Occipital lobe (tissue), 2 donors: ENCODE results near the gene RNU1-4. TPM values are rescaled to one million over a fixed set of nuclear protein-coding genes. Genes with fewer than 3 reads are reported as not detected.
"Not testable (repeated sequence)": the region's sequence is repeated elsewhere in the genome, so short reads cannot be mapped to it uniquely, and the experiment has no call there.

Source experiments
- DNase-seq: peaks from one replicate; lab custom pipeline; 2025; lab: John Stamatoyannopoulos, UW
- total RNA-seq: library from RNA; depleted of rRNA; stranded (reverse); fragments of >200 nt; gene quantifications from one replicate; pipeline ENCODE4 v1.2.3, GENCODE V29; 2014

The RNU1-4 gene
- total RNA-seq, 1 donor from 2014 or later, result under 0.01 TPM

DNA sequence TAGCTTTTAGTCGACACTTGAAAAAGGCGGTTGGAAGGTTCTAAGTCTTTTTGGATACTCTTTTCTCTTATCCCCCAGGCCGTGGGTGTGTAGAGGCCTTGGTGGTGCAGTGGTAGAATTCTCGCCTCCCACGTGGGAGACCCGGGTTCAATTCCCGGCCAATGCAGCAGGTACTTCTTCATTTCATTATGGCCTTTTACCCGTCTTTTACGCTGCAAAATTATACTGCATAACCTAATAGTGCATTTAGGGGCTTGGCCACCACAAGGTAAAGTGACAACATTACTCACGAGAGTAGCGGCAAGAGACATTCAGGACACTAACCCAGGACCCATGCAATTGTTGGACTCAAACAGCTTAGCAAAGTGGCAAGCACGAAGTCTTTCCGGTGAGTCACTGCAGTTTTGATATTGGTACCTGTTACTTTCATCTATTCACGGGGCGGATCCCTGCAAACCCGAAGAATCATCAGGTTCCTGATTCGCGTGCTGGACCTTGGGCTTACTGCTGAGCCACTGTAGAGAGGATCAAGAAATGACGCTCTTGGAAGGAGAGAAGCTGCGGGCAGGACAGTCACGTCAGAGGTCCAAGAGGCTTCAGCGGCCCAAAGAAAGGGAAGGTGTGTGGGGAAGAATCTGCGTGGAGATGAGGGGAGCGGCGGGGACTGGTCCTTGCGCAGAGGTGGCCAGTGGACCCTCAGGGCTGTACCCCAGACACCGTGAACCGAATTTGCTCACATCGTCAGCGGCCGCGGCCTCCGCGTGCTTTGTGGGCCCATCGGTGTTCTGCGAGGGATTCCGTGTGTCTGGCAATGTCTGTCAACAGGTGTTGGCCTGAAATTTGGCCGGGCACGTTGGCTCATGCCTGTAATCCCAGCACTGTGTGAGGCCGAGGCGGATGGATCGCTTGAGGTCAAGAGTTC lies 12.9 kb upstream of the RNU1-4 start:
- DNase-seq, result no peak

DNA sequence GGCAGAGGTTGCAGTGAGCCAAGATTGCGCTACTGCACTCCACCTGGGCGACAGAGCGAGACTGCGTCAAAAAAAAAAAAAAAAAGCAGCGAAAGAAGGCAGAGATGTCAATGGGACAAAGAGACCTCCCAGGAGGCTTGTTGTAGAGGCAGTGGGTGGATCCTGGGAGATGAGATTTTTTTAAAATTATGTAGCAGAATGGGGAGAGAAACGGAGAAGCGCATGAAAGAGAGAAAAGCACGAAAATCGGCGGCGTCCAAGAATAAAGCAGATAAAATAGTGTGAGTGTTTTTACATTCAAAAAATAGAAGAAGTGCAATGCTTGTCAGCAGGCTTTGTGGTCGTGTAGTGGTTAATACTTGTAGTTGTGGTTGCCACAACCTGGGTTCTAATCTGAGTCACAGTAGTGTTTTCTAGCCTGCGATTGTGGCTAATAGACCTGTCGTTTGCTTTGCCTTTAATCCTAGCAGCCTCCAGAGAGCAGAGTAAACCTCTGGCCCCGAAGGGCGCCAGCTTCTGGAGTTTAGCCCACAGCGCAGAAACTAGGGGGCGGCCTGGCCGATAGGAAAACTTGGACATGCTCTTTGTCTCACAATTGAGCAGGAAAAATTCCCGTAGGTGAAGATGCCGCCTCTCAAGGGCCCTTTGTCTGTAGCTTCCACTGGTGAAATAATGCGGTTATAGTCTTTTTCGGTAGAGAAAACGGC lies 11.9 kb upstream of the RNU1-4 start:
- not testable (repeated sequence) for DNase-seq

DNA sequence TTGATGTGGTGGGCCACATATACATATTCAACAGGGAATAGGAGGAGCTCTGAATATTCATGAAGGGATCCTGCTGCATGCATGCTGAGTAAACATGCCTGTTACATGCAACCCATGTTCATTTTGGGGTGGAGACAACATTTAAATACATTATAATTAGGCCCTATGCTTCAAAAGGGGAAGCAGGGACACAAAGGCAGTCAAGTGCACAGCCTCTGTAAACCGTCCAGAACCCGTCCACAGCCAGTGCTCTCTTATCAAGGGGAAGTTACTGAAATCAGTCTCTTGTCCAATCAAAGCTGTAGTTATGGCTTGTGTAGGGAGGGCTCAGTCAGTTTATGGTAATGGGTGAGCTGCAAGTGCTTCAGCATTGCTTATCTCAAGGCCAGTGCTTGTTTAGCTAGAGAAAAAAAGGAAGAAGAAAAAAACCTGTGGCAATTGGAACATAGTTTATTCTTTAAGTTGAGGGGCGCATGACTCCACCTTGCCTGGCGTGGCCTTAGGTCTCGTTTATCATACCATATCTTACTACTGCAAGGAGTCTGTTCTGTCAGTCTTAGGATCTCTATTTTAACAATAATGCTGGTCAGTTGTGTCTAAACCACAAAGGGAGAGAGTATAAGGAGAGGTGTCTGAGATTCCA lies 7.9 kb upstream of the RNU1-4 start:
- not testable (repeated sequence) for DNase-seq

DNA sequence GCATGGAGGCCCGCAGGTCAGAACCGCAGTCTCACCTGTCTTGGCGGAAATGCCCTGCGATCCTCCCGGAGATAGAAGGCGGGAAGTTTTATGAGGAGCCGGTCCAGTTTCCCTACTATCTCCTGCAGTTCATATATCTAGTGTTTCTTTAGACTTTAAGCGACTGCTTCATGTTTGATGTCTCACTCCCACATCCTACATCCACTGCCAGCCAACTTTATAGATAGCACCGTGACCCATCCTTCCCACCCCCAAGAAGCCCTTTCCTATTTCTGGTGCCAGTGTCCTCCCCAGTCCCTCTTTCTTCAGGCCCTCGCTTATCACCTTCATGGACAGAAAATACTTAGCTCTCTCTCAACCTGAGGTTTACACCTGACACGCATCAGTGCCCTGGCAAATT lies 914 bp downstream of the RNU1-4 start:
- not testable (repeated sequence) for DNase-seq

DNA sequence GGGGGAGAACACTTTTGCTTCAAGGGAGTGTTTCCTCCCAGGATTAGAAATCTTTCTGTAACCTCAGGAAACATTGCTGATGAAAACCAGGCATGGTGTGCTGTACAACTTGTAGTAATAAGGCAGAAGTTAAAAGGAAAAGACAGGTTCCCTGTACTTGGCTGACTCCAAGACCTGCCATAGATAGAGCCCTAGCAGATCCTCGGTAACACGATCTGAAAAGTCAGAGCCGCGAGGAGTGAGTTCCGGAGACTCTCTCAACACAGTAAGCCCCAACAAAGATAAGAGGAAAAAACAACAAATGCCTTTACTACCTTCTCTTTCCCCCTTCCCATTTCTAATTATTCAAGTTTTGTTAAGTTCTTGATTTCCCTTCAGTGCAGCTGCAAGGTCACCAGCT lies 7.3 kb downstream of the RNU1-4 start:
- DNase-seq, result not testable (repeated sequence)

DNA sequence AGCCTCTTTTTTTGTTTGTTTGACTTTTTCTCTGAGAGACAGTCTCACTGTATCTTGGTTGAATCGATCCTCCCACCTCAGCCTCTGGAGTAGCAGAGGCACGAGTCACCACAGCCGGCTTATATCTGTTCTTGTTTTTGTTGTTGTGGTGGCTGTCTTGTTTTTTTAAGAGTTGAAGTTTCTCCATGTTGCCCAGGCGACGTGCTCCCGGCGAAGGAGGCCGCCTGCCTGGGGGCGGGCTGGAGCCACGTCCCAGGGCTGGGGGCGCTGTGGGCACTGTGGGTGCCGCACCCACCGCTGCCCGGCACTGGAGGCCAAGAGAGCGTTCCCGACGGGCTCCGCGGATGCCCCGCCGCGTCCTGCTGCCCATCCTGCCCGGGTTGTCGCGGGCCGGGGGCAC lies 8.4 kb downstream of the RNU1-4 start:
- DNase-seq, result not testable (repeated sequence)

DNA sequence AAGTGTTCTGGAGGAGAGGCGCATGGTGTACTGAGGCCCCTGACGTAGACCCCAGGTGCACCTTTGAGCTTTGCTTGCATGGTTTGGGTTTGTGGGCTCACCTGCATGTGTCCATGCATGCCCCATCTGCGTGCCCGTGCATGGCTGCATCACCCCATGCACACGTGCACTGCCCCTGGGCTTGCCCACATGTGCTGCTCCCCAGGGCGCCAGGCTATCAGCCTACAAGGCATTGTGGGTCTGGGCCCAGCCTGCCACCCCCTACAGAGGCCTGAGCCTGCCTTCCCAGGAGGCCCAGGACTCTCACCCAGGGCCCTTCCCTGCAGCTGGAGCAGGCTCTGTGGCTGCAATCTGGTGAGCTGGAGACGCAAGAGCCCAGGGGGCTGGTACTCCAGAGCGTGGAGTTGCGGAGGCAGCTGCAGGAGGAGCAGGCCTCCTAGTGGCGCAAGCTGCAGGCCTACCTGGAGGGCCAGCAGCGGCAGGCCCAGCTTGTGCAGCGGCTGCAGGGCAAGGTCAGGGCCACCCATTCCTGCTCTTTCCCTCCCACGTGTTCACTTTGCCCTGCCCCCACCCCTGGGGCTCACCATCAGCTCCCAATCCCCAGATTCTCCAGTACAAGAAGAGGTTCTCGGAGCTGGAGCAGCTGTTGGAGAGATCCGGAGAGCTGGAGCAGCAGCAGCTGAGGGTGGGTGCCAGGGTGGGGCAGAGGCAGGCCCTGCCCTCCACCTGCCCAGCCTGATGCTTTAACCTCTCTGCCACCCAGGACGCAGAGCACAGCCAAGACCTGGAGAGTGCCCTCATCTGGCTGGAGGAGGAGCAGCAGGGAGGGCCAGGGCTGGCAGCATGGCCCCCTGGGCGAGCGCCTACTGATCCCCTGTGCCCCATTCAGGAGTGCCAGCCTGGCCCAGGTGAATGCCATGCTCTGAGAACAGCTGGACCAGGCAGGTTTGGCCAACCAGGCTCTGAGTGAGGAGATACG lies 9.9 kb downstream of the RNU1-4 start:
- DNase-seq, result not testable (repeated sequence)

DNA sequence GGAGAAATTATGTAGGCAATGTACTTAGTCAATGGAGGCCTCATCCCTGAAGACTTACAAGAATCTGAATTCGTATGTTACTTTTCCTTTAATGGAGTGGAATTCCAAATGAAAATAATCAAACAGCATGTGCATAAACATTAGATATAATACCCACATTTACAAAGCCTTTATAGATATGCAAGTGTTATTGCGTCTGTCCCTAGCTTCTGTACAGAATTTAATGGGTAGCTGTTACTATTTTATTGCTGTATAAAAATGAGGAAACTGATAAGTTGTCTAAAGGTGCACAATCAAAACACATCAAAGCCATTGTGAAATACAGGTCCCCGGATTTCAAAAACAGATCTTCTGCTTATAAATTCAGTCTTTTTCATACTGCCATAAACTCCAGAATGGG lies 12.5 kb downstream of the RNU1-4 start:
- DNase-seq, result not testable (repeated sequence)

DNA sequence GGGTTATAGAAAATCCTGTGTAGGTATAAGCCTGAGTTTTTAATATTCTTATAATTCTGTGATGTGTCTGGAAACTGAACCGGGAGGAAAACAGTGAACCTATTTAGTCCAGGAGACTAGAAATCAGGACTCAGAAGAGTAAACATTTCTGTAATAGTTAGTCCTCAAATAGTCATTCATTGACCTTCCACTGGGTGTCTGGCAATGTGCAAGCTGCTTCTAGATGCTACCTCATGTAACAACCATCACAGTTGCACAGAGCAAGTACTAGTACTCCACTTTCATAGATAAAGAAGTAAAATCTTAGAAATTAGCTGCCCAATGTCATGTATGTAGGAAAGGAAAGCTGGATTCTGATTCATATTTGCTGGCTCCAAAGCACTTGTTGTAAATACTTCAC lies 15.1 kb downstream of the RNU1-4 start:
- not testable (repeated sequence) for DNase-seq

DNA sequence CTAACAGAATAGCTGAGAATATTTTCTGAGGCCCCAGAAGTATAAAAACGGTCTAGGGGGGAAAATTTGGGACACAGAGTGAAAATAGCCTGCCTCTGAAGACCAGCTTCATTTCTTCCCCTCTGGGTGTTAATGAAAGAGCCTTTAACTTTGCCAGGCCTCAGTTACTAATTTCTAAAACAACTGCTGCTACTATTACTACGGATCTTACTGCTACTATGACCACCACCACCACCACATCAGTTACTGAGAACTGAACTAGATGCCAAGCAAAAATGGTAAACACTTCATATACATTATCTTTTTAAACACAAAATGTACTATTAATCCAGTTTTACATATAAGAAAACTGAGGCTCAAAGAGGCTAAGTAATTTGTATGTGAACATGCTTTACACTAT lies 15.6 kb downstream of the RNU1-4 start:
- DNase-seq, result not testable (repeated sequence)

DNA sequence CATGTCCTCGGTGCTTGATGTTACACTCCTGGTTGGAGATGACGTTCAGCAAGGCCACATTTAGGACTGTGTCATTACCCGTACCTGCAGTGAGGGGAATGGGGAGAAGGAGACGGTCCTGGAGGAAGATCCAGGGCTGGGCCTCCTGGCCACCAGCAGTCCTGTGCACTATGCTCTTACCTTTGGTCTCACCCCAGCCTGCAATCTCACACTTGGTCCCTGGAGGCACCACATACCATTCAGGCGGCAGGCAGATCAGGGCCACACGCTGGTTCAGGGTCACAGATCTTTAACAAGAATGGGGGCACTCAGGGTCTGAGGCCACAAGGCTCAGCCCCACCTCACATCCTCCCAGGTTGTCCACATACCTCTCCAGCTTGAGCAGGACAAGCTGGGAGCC lies 17.3 kb downstream of the RNU1-4 start:
- DNase-seq, result not testable (repeated sequence)

DNA sequence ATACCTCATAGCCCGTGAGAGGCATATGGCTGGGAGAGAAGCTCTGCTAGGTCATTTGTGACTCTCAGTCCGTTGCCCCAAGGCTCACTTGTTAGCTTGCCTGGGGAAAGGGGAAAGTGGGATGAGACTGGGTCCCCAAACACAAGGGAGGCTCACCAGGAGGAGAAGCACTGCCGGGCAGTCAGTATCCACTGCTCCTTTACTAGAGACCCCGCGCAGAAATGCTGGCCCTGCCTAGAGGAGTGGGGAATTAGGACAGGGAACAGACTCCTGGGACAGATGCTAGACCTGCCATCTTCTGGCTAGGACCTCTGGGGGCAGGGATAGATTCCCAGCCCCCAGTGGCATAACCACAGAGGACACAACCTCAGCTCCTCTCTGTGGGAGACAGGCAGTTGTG lies 17.7 kb downstream of the RNU1-4 start:
- DNase-seq, result not testable (repeated sequence)

DNA sequence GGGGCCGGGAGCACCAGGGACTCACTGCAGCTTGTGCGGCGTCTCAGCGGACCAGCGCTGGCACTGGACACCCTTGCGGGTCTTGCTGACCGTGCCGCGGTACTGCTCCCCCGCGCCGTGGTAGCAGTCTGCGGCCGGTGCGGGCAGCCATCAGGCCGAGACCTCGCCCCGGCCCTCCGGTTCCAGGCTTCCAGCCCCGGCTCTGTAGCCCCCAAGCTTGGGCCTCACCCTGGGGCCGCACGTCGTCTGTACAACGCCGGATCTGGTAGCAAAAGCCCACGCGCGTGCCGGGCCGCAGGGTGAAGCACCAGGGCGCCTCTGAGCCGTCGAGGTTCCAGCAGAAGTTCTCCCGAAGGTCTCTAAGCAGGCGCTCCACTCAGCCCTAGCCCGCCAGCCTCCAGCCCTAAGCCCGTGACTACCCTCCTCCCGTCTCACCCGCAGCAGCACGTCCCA lies 18.8 kb downstream of the RNU1-4 start:
- DNase-seq, result not testable (repeated sequence)

DNA sequence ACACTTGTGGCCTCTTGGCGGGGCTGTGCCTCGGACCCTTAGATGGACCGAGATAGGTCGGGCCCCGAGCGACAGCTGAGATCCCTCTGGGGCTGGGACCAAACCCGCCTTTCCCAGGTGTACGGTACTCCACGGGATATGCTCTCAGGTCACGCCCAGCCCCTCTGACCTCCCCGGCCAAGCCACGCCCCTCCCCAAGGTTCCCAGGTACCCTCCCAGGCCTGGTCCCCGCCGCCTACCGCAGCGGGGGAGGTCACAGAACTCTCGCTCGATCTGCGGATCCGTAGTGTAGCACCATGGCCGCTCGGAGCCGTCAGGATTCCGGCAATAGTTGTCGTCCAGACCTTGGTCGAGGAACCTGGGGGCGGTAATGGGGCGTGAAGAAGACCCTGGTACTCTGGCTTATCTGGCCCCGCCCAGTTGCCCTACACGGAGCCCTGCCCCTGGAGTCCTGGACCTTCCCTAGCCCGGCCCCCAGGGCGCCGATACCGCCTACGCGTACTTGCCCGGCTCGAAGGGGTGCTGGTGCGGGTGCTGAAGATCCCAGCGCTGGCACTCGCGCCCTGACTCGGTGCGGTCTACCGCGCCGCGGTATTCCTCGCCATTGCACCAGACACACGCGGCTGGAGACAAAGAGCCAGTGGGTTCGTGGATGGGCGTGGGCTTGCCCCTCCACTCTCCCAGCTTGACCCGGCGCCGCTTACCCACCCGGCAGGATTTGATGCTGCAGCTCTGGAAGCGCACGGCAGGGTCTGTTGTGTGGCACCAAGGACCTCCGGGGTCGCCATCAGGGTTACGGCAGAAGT lies 19.5 kb downstream of the RNU1-4 start:
- not testable (repeated sequence) for DNase-seq

DNA sequence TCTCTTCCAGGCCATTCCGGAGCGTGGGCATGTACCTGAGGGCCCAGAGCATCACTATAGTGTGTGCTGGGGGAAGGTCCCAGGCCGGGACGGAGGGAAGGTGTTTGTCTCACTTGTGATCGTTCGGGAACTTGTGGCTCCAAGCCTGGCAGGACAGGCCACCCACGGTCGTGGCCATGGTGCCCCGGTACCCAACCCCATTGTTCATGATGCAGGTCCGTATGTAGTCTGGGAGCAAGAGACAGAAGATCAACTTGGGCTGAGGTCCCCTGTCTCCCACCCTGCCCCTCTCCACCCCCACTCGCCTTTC lies 20.1 kb downstream of the RNU1-4 start:
- DNase-seq, result not testable (repeated sequence)

DNA sequence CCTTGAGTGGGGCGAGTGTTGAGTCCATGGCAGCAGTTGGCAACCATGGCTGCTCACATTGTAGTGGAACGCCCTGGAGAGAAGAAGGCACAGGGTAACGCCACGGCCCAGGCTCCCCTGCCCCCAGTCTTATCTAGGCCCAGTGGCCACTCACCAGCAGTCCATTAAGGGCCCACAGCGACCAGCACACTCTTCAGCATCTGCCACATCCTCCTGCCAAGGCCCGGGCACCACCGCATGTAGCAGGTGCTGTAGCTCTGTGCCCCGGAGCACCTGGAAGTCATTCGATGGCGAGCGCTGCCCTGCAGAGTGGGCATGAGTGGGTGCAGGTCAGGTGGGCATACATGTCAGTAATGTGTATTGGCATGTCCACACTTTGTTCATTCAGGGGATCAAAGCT lies 20.5 kb downstream of the RNU1-4 start:
- not testable (repeated sequence) for DNase-seq

DNA sequence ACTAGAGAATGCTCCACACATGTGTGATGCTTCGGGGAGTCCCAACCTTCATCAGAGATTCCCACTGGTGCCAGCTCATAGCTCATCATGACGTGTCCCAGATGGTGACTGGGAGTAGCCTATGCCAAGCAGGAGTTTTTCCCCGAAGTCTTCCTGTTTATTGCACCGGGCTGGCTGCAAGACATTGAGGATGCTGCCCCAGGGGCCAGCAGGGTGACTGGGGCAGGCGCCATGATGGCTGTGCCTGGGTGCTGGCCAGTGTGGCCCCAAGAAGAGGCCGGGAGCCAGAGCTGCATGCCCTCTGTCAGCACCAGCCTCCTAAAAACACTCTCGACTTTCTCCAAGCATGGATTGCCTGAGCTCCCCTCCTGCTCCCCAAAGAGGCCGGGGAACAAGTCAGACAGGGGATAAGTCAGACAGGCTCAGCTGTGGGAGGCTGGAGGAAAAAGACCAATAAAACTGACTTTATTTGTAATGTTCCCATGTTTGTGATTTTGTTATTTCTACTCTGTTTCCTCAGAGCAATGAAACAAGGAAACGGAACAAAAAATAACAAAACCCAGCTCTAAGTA lies 24.0 kb downstream of the RNU1-4 start:
- not testable (repeated sequence) for DNase-seq

DNA sequence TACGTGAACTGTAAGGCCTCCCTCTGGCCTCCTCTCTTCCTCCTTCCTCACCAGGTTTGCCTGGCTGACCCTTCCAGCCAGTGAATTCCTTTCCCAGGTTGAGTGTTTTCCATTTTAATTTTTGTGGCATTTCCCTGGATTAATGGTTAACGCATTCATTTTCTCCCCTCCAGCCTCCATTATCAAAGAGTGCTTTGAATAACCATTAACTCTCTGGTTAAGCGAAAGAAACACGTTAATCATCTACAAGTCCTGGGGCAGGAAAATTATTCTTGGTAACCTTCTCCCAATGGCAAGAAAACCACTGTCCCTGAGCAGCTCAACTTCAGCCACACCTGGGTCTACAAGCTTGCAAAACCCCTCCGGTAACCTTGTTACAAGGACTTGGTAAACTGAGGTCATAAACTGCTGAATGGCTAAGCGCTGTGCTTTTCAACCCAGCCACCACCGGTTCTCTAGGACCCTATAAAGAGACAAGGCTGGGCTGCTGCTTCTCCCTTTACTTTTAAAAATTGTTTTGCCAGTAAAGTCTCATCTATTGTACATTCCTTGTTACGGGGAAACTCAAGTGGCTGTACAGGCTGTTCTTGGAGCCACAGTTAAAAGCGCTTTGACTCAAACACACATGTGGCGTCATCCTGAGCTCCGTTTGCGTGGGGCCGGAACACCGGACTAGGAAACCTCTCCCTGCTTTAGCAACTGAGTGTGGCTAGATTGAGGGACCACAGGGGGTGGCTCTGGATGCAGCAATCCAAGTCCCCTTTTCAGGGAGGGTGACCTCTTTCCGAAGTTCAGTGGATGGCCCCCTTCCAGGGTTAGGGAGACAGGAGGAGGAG lies 24.7 kb downstream of the RNU1-4 start:
- not testable (repeated sequence) for DNase-seq
